Trophoblast cell (in vitro differentiated cells and primary cell): ENCODE measurements around the gene TMEM178B.
A peak's percentile ranks its signal among the peaks of the same experiment; 100 is the strongest.

Source experiments
- DNase-seq, 2 donors: peaks; one replicate each; pipeline ENCODE4 v3.0.0-alpha.2; 2016
- H2AFZ ChIP-seq: 2 replicates; pipeline ENCODE4 v1.6.1; 2013; ENCODE audit warnings: low read length, moderate library complexity, mild to moderate bottlenecking; ENCODE audit not compliant: insufficient read depth, poor library complexity
- H2AK5ac ChIP-seq: 2 replicates; pipeline ENCODE4 v1.6.1; 2013; ENCODE audit warnings: mild to moderate bottlenecking, low read length
- H2BK120ac ChIP-seq: 2 replicates; pipeline ENCODE4 v1.6.1; 2013; ENCODE audit warnings: low read length, mild to moderate bottlenecking, moderate library complexity; ENCODE audit not compliant: insufficient read depth, poor library complexity
- H2BK12ac ChIP-seq: 2 replicates; pipeline ENCODE4 v1.6.1; 2013; ENCODE audit warnings: mild to moderate bottlenecking, low read length, moderate library complexity
- H2BK5ac ChIP-seq: 2 replicates; pipeline ENCODE4 v1.6.1; 2013; ENCODE audit warnings: low read length, low read depth, moderate library complexity, mild to moderate bottlenecking; ENCODE audit not compliant: poor library complexity
- H3K14ac ChIP-seq: 2 replicates; pipeline ENCODE4 v1.6.1; 2013; ENCODE audit warnings: mild to moderate bottlenecking, low read length
- H3K18ac ChIP-seq: 2 replicates; pipeline ENCODE4 v1.6.1; 2013; ENCODE audit warnings: mild to moderate bottlenecking, low read length
- H3K23ac ChIP-seq: 2 replicates; pipeline ENCODE4 v1.6.1; 2013; ENCODE audit warnings: low read length
- H3K27ac ChIP-seq: 2 replicates; pipeline ENCODE4 v1.5.1; 2013; ENCODE audit warnings: low read depth, mild to moderate bottlenecking, inconsistent platforms, low read length, moderate library complexity
- H3K27me3 ChIP-seq: 2 replicates; pipeline ENCODE4 v1.6.1; 2013; ENCODE audit warnings: inconsistent platforms, mild to moderate bottlenecking, low read length, moderate library complexity; ENCODE audit not compliant: insufficient read depth
- H3K36me3 ChIP-seq, 2 experiments: 1 replicate in 1 of 2; 2 replicates in 1 of 2; pipeline ENCODE4 v1.6.1; 2013; ENCODE audit warnings: low read length in 2 of 2, mild to moderate bottlenecking in 2 of 2, moderate library complexity in 1 of 2; ENCODE audit not compliant: insufficient read depth in 2 of 2, control insufficient read depth in 1 of 2
- H3K4ac ChIP-seq: 2 replicates; pipeline ENCODE4 v1.6.1; 2013; ENCODE audit warnings: low read depth, mild to moderate bottlenecking, low read length, moderate library complexity
- H3K4me1 ChIP-seq, 2 experiments: 1 replicate in 1 of 2; 2 replicates in 1 of 2; pipeline ENCODE4 v1.6.1; 2013; ENCODE audit warnings: low read length in 2 of 2, mild to moderate bottlenecking in 2 of 2, moderate library complexity in 1 of 2; ENCODE audit not compliant: insufficient read depth in 2 of 2, control insufficient read depth in 1 of 2
- H3K4me2 ChIP-seq: 2 replicates; pipeline ENCODE4 v1.6.1; 2013; ENCODE audit warnings: inconsistent platforms, mild to moderate bottlenecking, low read length, moderate library complexity
- H3K4me3 ChIP-seq: 2 replicates; pipeline ENCODE4 v1.5.1; 2013; ENCODE audit warnings: mild to moderate bottlenecking, low read depth, low read length, inconsistent platforms
- H3K79me1 ChIP-seq: one replicate; pipeline ENCODE4 v1.6.1; 2013; ENCODE audit warnings: low read length
- H3K79me2 ChIP-seq: 2 replicates; pipeline ENCODE4 v1.6.1; 2013; ENCODE audit warnings: low read length, mild to moderate bottlenecking; ENCODE audit not compliant: control insufficient read depth, insufficient read depth, poor library complexity
- H3K9ac ChIP-seq: 2 replicates; pipeline ENCODE4 v1.6.1; 2013; ENCODE audit warnings: mild to moderate bottlenecking, low read length
- H3K9me3 ChIP-seq: 2 replicates; pipeline ENCODE4 v1.6.1; 2013; ENCODE audit warnings: low read depth, mild to moderate bottlenecking, control low read depth, inconsistent platforms, low read length; ENCODE audit not compliant: insufficient read depth
- H4K12ac ChIP-seq: 2 replicates; pipeline ENCODE4 v1.6.1; 2013; ENCODE audit warnings: low read depth, mild to moderate bottlenecking, low read length, moderate library complexity
- H4K8ac ChIP-seq: 2 replicates; pipeline ENCODE4 v1.6.1; 2013; ENCODE audit warnings: low read depth, mild to moderate bottlenecking, low read length, moderate library complexity
- H4K91ac ChIP-seq: one replicate; pipeline ENCODE4 v1.6.1; 2013; ENCODE audit warnings: low read depth, mild to moderate bottlenecking, low read length, moderate library complexity
- WGBS: extraction: QIAGEN DNeasy Blood & Tissue Kit; methylation state at CpG from one replicate; pipeline ENCODE4 v1.1.7; 2013; ENCODE audit warnings: missing lambda C conversion rate; ENCODE audit not compliant: insufficient read length, insufficient coverage; ENCODE audit errors: extremely low coverage; 5-methylcytosine and 5-hydroxymethylcytosine counted together

Gene TMEM178B

DNA sequence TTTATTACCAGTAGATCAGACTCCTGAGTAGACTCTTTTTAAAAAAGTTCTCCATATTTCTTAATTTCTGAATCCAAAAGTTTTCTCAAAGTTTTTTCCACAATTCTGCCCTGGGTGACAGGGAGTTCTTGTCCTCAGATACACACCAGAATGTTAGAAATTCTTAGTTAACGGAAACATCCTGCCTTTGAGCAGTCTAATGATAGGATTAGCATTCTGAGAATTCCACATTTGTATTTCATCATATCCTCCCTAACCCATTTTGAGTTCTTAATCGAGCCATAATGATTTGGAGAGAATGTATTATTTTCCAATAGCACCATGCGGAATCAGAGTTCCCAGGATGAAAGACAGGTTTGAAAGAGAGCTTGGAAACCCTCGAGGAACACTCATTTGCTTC is 30.2 kb upstream of the TMEM178B start:
- no peak overlapping the region for H4K91ac ChIP-seq
- no peaks in the 10 kb centered on the region for H3K36me3 ChIP-seq
- no peak overlapping the region for H3K4me3 ChIP-seq
- DNase-seq, result peak; percentile 1 to 70
- no peak overlapping the region for H3K14ac ChIP-seq
- H2BK120ac ChIP-seq, result no peak overlapping the region
- H3K79me2 ChIP-seq, result no peaks in the 10 kb centered on the region
- no peak overlapping the region for H3K4me2 ChIP-seq
- no peak overlapping the region for H3K18ac ChIP-seq
- no peak overlapping the region for H2AK5ac ChIP-seq
- no peak overlapping the region for H3K23ac ChIP-seq
- H3K4ac ChIP-seq, result no peak overlapping the region
- H3K27me3 ChIP-seq, result no peaks in the 10 kb centered on the region
- H3K9ac ChIP-seq, result no peak overlapping the region
- no peak overlapping the region for H4K12ac ChIP-seq
- H3K4me1 ChIP-seq, result peaks cover 0 to 4% of the 10 kb centered on the region in 2 experiments
- no peak overlapping the region for H2BK12ac ChIP-seq
- no peaks in the 10 kb centered on the region for H3K9me3 ChIP-seq
- WGBS, result no CpG with 5 or more reads among the region's 4 CpGs
- H4K8ac ChIP-seq, result no peak overlapping the region
- no peak overlapping the region for H3K27ac ChIP-seq
- H2AFZ ChIP-seq, result no peak overlapping the region
- no peaks in the 10 kb centered on the region for H3K79me1 ChIP-seq
- H2BK5ac ChIP-seq, result no peak overlapping the region

DNA sequence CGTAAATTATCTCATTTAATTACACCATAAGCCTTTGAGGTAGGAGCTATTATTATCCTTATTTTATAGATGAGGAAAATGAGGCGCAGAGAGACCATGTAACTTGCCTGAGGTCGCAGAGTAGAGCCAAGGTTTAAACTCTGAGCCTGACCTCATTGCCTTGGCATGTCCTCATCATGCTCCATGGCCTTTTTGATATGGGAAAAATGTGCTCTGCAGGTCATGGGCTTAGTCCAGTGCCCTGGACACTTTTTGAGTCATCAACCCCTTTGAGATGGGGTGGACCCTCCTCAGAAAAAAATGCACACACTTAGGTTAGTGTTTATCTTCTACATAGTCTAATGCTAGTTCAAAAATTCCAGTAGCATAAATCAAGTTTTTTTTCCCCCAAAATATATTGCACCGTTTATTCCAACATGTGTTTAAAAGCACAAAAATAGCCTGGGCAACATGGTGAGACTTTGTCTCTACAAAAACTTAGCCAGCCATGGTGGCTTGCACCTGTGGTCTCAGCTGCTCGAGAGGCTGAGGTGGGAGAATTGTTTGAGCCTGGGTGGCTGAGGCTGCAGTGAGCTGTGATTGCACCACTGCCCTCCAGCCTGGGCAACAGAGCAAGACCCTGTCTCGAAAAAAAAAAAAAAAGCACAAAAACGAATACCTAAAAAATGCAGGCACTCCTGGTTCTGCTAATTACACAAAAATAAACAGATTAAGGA is 28.6 kb upstream of the TMEM178B start:
- Histone ChIP-seq H3K4me2 (no peak overlapping the region), H3K4me3 (no peak overlapping the region), H3K79me2 (no peaks in the 10 kb centered on the region), H2BK5ac (no peak overlapping the region), H2AK5ac (no peak overlapping the region), H3K14ac (no peak overlapping the region), H4K12ac (no peak overlapping the region), H3K27ac (no peak overlapping the region), H3K23ac (no peak overlapping the region), H3K9me3 (no peaks in the 10 kb centered on the region), H3K27me3 (no peaks in the 10 kb centered on the region), H3K36me3 (no peaks in the 10 kb centered on the region), H2BK12ac (no peak overlapping the region), H4K8ac (no peak overlapping the region), H3K18ac (no peak overlapping the region), H2BK120ac (no peak overlapping the region), H3K79me1 (no peaks in the 10 kb centered on the region), H2AFZ (no peak overlapping the region), H4K91ac (no peak overlapping the region), H3K9ac (no peak overlapping the region), H3K4me1 (peaks cover 0 to 4% of the 10 kb centered on the region in 2 experiments), H3K4ac (no peak overlapping the region)
- no CpG with 5 or more reads among the region's 7 CpGs for WGBS
- peak; percentile 90 to 96 for DNase-seq

DNA sequence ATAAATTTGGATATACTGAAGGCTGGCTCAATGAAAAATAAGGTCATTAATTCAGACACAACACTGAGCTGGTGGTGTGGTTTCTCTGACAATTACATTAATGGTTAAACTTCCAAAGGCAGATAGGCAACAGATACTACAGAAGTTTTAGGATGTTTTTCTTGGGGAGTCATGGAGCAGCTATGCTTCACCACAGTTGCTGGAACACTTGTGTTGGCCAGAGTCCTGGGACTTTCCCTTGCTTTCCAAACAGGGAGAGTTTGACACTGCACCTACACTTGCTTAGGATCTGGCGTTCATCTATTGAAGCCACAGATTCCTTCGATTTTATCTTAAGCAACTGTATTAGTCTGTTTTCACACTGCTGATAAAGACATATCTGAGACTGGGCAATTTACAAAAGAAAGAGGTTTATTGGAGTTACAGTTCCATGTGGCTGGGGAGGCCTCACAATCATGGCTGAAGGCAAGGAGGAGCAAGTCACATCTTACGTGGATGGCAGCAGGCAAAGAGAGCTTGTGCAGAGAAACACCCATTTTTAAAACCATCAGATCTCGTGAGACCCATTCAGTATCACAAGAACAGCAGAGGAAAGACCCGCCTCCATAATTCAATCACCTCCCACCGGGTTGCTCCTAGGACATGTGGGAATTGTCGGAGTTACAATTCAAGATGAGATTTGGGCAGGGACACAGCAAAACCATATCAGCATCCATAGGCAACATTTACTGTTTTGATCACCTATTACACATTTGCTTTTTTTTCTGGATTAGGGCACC is 27.8 kb upstream of the TMEM178B start:
- Histone ChIP-seq H4K8ac (no peak overlapping the region), H3K18ac (no peak overlapping the region), H3K23ac (no peak overlapping the region), H3K9me3 (no peaks in the 10 kb centered on the region), H3K4me3 (no peak overlapping the region), H4K12ac (no peak overlapping the region), H3K27me3 (no peaks in the 10 kb centered on the region), H3K4ac (no peak overlapping the region), H2AFZ (no peak overlapping the region), H3K79me1 (no peaks in the 10 kb centered on the region), H3K4me2 (no peak overlapping the region), H3K9ac (no peak overlapping the region), H2BK5ac (no peak overlapping the region), H4K91ac (no peak overlapping the region), H3K14ac (no peak overlapping the region), H3K27ac (no peak overlapping the region), H2AK5ac (no peak overlapping the region), H2BK12ac (no peak overlapping the region), H3K36me3 (no peaks in the 10 kb centered on the region), H2BK120ac (no peak overlapping the region), H3K79me2 (no peaks in the 10 kb centered on the region), H3K4me1 (peaks cover 0 to 4% of the 10 kb centered on the region in 2 experiments)
- whole genome bisulfite sequencing, result no CpG with 5 or more reads among the region's 7 CpGs
- DNase-seq, result peak; percentile 87 to 95

GRCh38 chr7:141053626-141054025 is 20.2 kb upstream of the TMEM178B start:
- H4K91ac ChIP-seq, result no peak overlapping the region
- no peak overlapping the region for H2BK5ac ChIP-seq
- H2BK12ac ChIP-seq, result no peak overlapping the region
- no peak overlapping the region for H3K4ac ChIP-seq
- H3K79me1 ChIP-seq, result no peaks in the 10 kb centered on the region
- H2AFZ ChIP-seq, result no peak overlapping the region
- H3K27me3 ChIP-seq, result no peaks in the 10 kb centered on the region
- H3K9me3 ChIP-seq, result no peaks in the 10 kb centered on the region
- no peak overlapping the region for H2BK120ac ChIP-seq
- H3K79me2 ChIP-seq, result no peaks in the 10 kb centered on the region
- H3K4me3 ChIP-seq, result no peak overlapping the region
- WGBS, result no CpG with 5 or more reads among the region's 9 CpGs
- no peaks in the 10 kb centered on the region for H3K36me3 ChIP-seq
- H3K23ac ChIP-seq, result no peak overlapping the region
- no peak overlapping the region for H3K14ac ChIP-seq
- peak in 1 of 2 donors; percentile 10 for DNase-seq
- H2AK5ac ChIP-seq, result no peak overlapping the region
- H3K4me1 ChIP-seq, result no peaks in the 10 kb centered on the region
- no peak overlapping the region for H3K9ac ChIP-seq
- H4K12ac ChIP-seq, result no peak overlapping the region
- no peak overlapping the region for H4K8ac ChIP-seq
- no peak overlapping the region for H3K4me2 ChIP-seq
- no peak overlapping the region for H3K27ac ChIP-seq
- H3K18ac ChIP-seq, result no peak overlapping the region
